GM23338 (cell line): ENCODE data around the gene COA8. TPM values are rescaled to one million over a fixed set of nuclear protein-coding genes. Genes with fewer than 3 reads are reported as not detected.

Source experiments
- ATAC-seq: fragments of 200-7000 bp; cut with Tn5 transposase; 3 replicates; pipeline ENCODE4 v1.9.1; 2020
- DNase-seq: peaks from one replicate; pipeline ENCODE4 v3.0.0-alpha.2; 2015; ENCODE audit warnings: low spot score
- H2AFZ ChIP-seq: fragments of 200-600 bp; sonication (generic); 2 replicates; pipeline ENCODE4 v1.8.0; 2016; ENCODE audit warnings: antibody characterized with exemption, mild to moderate bottlenecking, moderate library complexity
- H3F3A ChIP-seq: fragments of 200-600 bp; sonication (generic); replicated peaks from 2 replicates; pipeline ENCODE4 v1.8.0; 2017; ENCODE audit warnings: antibody characterized with exemption, mixed run types, low read depth
- H3K27ac ChIP-seq: fragments of 200-600 bp; sonication (generic); 2 replicates; pipeline ENCODE4 v1.6.1; 2016; ENCODE audit warnings: low read depth
- H3K27me3 ChIP-seq: fragments of 200-600 bp; sonication (generic); 2 replicates; pipeline ENCODE4 v1.8.0; 2016; ENCODE audit warnings: mild to moderate bottlenecking, mixed run types, moderate library complexity; ENCODE audit not compliant: insufficient read depth
- H3K36me3 ChIP-seq: fragments of 200-600 bp; sonication (generic); 2 replicates; pipeline ENCODE4 v1.8.0; 2016; ENCODE audit warnings: mild to moderate bottlenecking; ENCODE audit not compliant: insufficient read depth
- H3K4me1 ChIP-seq: fragments of 200-600 bp; sonication (generic); 2 replicates; pipeline ENCODE4 v1.8.0; 2016; ENCODE audit warnings: mild to moderate bottlenecking, moderate library complexity; ENCODE audit not compliant: insufficient read depth
- H3K4me2 ChIP-seq: fragments of 200-600 bp; sonication (generic); 2 replicates; pipeline ENCODE4 v1.7.1; 2017; ENCODE audit warnings: mixed run types
- H3K4me3 ChIP-seq: fragments of 200-600 bp; sonication (generic); 2 replicates; pipeline ENCODE4 v1.6.1; 2016; ENCODE audit warnings: mixed run types
- H3K79me2 ChIP-seq: fragments of 200-600 bp; sonication (generic); replicated peaks from 2 replicates; pipeline ENCODE4 v1.8.0; 2017; ENCODE audit warnings: mild to moderate bottlenecking; ENCODE audit not compliant: insufficient read depth
- H3K9me2 ChIP-seq: fragments of 200-600 bp; sonication (generic); 2 replicates; pipeline ENCODE4 v1.8.0; 2017; ENCODE audit not compliant: insufficient read depth
- H4K20me1 ChIP-seq: fragments of 200-600 bp; sonication (generic); replicated peaks from 2 replicates; pipeline ENCODE4 v1.8.0; 2017; ENCODE audit warnings: mild to moderate bottlenecking; ENCODE audit not compliant: insufficient read depth
- H3K27ac Mint-ChIP-seq: 2 replicates; pipeline ENCODE4 v1.8.0; 2020; ENCODE audit warnings: inconsistent platforms, mild to moderate bottlenecking, moderate library complexity, mixed read lengths
- H3K27me3 Mint-ChIP-seq: 3 replicates; pipeline ENCODE4 v1.8.0; 2022; ENCODE audit warnings: low read depth, mild to moderate bottlenecking, moderate library complexity, mixed read lengths, inconsistent platforms; ENCODE audit not compliant: insufficient read depth, poor library complexity
- H3K36me3 Mint-ChIP-seq: 3 replicates; pipeline ENCODE4 v1.8.0; 2021; ENCODE audit warnings: low read depth, mild to moderate bottlenecking, inconsistent platforms, moderate library complexity, mixed read lengths
- H3K4me1 Mint-ChIP-seq: 3 replicates; pipeline ENCODE4 v1.8.0; 2020; ENCODE audit warnings: mild to moderate bottlenecking, inconsistent platforms, mixed read lengths
- H3K4me3 Mint-ChIP-seq: 3 replicates; pipeline ENCODE4 v1.8.0; 2021; ENCODE audit warnings: moderate library complexity, mild to moderate bottlenecking, inconsistent platforms, mixed read lengths
- H3K9me3 Mint-ChIP-seq: 3 replicates; pipeline ENCODE4 v1.8.0; 2020; ENCODE audit warnings: moderate library complexity, mild to moderate bottlenecking, inconsistent platforms, mixed read lengths
- CREB1 ChIP-seq: fragments of 250-450 bp; sonication (Bioruptor Pico); IDR thresholded peaks from 2 replicates; pipeline ENCODE4 v1.5.0; 2020; ENCODE audit warnings: low read depth, mild to moderate bottlenecking, moderate library complexity
- CTCF ChIP-seq, 2 experiments: fragments of 200-600 bp in 1 of 2; sonication (generic) in 1 of 2; conservative IDR thresholded peaks; 2 replicates each; pipeline versions ENCODE4 v1.5.1 to v1.6.1; 2016 to 2017; ENCODE audit warnings: antibody characterized with exemption in 2 of 2, low read depth in 2 of 2, mild to moderate bottlenecking in 2 of 2, moderate library complexity in 1 of 2
- EZH2phosphoT487 ChIP-seq: fragments of 200-600 bp; sonication (generic); IDR thresholded peaks from one replicate; pipeline ENCODE4 v1.8.1; 2018; ENCODE audit warnings: antibody characterized with exemption; ENCODE audit not compliant: unreplicated experiment
- JUNB ChIP-seq: IDR thresholded peaks from one replicate; pipeline ENCODE4 v1.6.1; 2016; ENCODE audit warnings: antibody characterized with exemption; ENCODE audit not compliant: unreplicated experiment
- NANOG ChIP-seq: IDR thresholded peaks from 2 replicates; pipeline ENCODE4 v1.6.1; 2016; ENCODE audit warnings: antibody characterized with exemption, borderline replicate concordance
- POLR2AphosphoS5 ChIP-seq: IDR thresholded peaks from 2 replicates; pipeline ENCODE4 v1.6.1; 2016; ENCODE audit warnings: antibody characterized with exemption, low read depth
- REST ChIP-seq: IDR thresholded peaks from one replicate; pipeline ENCODE4 v1.6.1; 2018; ENCODE audit warnings: antibody characterized with exemption; ENCODE audit not compliant: unreplicated experiment
- STAT1 ChIP-seq: IDR thresholded peaks from one replicate; pipeline ENCODE4 v1.6.1; 2016; ENCODE audit warnings: antibody characterized with exemption; ENCODE audit not compliant: unreplicated experiment
- ZNF114 ChIP-seq: fragments of 250-450 bp; sonication (Bioruptor Pico); IDR thresholded peaks from 2 replicates; pipeline ENCODE4 v1.5.0; 2020; ENCODE audit warnings: mild to moderate bottlenecking, moderate library complexity
- ZNF331 ChIP-seq: fragments of 250-450 bp; sonication (Bioruptor Pico); IDR thresholded peaks from 2 replicates; pipeline ENCODE4 v1.5.0; 2020; ENCODE audit warnings: low read depth, mild to moderate bottlenecking, moderate library complexity
- polyA plus RNA-seq: library from polyadenylated mRNA; unstranded; fragments of >200 nt; fragmentation: Nextera tagmentation; extraction: Ambion mirVana; gene quantifications from 2 replicates; pipeline ENCODE4 v1.2.1, GENCODE V29; 2016
- total RNA-seq: library from RNA; depleted of rRNA; stranded (reverse); fragments of >200 nt; shearing (Covaris generic); gene quantifications from 2 replicates; pipeline ENCODE4 v1.2.3, GENCODE V29; 2014

COA8 gene
- total and polyA plus RNA-seq, 2 experiments from 2014 or later: 61.3 to 130 TPM

- TF ChIP-seq ZNF114 (CRISPR knock-in tag): no peak
- no peak for TF ChIP-seq STAT1
- TF ChIP-seq NANOG: no peak
- no peak for TF ChIP-seq EZH2phosphoT487
- no peak for TF ChIP-seq POLR2AphosphoS5
- no peak for TF ChIP-seq CTCF (conservative IDR thresholded peaks at IDR 0.05; ENCODE audit: low read depth in 2 of 2)
- TF ChIP-seq JUNB: no peak
- no peak for TF ChIP-seq ZNF331
- no peak for TF ChIP-seq CREB1
- TF ChIP-seq REST: no peak
These were observed 48.0 kb upstream of the COA8 start (continued) for GRCh38 chr14:103514596-103515421.

GRCh38 chr14:103516426-103517173 lies 46.2 kb upstream of the COA8 start:
- Histone ChIP-seq H3K27ac (no peak overlapping the region), H3K4me1 (peaks cover 14% of the 10 kb centered on the region), H3K4me3 (no peak overlapping the region), H4K20me1 (peaks cover 11% of the 10 kb centered on the region), H3K36me3 (no peaks in the 10 kb centered on the region; the same call in 1 of the 2 replicates), H3K4me2 (no peak overlapping the region), H3K27me3 (no peaks in the 10 kb centered on the region), H3K79me2 (no peaks in the 10 kb centered on the region), H3K9me2 (no peaks in the 10 kb centered on the region), H3F3A (peaks cover 32% of the 10 kb centered on the region), H2AFZ (no peak overlapping the region)
- H3K27ac Mint-ChIP-seq: no peak overlapping the region; the same call in 1 of the 2 replicates
- no peak for DNase-seq
- H3K27me3 Mint-ChIP-seq: peaks cover 37% of the 10 kb centered on the region
- H3K4me3 Mint-ChIP-seq: no peak overlapping the region
- H3K36me3 Mint-ChIP-seq: peaks cover 18% of the 10 kb centered on the region
- H3K9me3 Mint-ChIP-seq: no peaks in the 10 kb centered on the region; the same call in 2 of the 3 replicates
- ATAC-seq: no peak
- peaks cover 23% of the 10 kb centered on the region for H3K4me1 Mint-ChIP-seq
- TF ChIP-seq ZNF331 (no peak), EZH2phosphoT487 (no peak), CREB1 (no peak), ZNF114 (CRISPR knock-in tag) (no peak), REST (no peak)
